Right ventricle myocardium superior (tissue), 1 donor: ENCODE measurements around the gene NXF1. TPM values are rescaled to one million over a fixed set of nuclear protein-coding genes. Genes with fewer than 3 reads are reported as not detected.
A peak's percentile ranks its signal among the peaks of the same experiment; 100 is the strongest.
"Not testable (repeated sequence)": the region's sequence is repeated elsewhere in the genome, so short reads cannot be mapped to it uniquely, and the experiment has no call there.

Experiments used
- ATAC-seq: fragments of 200-7000 bp; cut with Tn5 transposase; one replicate; pipeline ENCODE4 v1.9.1; 2020; ENCODE audit warnings: mild to moderate bottlenecking; ENCODE audit not compliant: poor library complexity
- DNase-seq: peaks from one replicate; pipeline ENCODE4 v3.0.0-alpha.2; 2020
- intact Hi-C: fragments of 100-400 bp; cut with DNase I; formaldehyde crosslinking; loops from one replicate; pipeline ENCODE4 v1.11.2; 2022
- microRNA-seq: library from miRNA; unstranded; fragments of <30 nt; microRNA quantifications from one replicate; pipeline ENCODE4 v1.2.0, GENCODE V29; 2020
- total RNA-seq: library from RNA; stranded (reverse); fragmentation: NEBNext Ultra II Directional; extraction: Animal tissue kit (Norgen Biotek cat#: 25700); gene quantifications from one replicate; pipeline ENCODE4 v1.2.1, GENCODE V29; 2021
- donor health status: DM: no; HTN: yes; CAD: no; lungs with severe emphysema.

Gene NXF1
- total RNA-seq, 1 donor from 2014 or later = 40.1 TPM

GRCh38 chr11:62753736-62754603 lies 51.3 kb downstream of the NXF1 start, which contains the start of gene ZBTB3:
ZBTB3 (minus strand) TSS chr11:62754160; CDS start chr11:62753664, 496 bp downstream.
- intact Hi-C loops = no loop called here
- ATAC-seq (peak; percentile 97), DNase-seq (peak; percentile 97)

DNA sequence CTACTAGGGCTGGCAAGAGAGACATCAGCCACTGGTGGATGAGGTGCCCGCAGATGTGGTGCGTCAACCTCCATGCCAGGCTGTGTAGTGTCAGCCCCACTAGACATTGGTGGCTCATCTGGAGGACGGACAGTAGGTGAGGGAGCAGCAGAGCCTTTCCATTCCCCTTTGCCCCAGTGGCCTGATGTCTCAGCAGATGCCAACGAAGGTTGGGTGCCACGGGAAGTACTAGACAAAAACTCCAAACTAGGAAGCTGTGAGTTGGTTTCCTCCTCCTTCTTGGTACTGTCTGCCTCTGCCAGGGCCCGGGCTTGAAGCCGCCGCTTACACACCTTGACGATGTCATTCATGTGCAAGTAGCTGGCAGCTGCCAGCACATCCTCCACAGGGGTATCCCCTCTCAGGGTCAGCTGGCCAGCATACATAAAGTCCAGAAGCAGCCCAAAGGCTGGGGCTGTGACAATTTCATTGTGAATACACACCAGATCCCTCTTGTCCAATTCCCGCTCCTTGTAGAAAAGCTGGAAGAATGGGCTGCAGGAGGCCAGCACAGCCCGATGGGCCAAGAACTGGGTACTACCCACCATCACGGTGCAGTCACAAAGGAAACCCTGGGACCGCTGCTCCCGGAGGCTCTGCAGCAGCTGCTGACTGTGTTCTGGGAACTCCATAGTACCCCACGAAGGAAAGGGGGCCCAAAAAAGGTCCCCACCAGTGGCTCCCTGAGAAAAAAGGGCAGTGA lies 52.1 kb downstream of the NXF1 start:
- peak; percentile 42 for DNase-seq
- no peak for ATAC-seq
- intact Hi-C loops = no loop called here

- ATAC-seq (no peak), DNase-seq (peak; percentile 38)
- intact Hi-C loops = no loop called here
These were observed 53.0 kb downstream of the NXF1 start for GRCh38 chr11:62752177-62752785.

- peak; percentile 13 for DNase-seq
- ATAC-seq, intact Hi-C loops: not testable (repeated sequence)
These were observed 55.3 kb downstream of the NXF1 start for GRCh38 chr11:62749931-62750330.

DNA sequence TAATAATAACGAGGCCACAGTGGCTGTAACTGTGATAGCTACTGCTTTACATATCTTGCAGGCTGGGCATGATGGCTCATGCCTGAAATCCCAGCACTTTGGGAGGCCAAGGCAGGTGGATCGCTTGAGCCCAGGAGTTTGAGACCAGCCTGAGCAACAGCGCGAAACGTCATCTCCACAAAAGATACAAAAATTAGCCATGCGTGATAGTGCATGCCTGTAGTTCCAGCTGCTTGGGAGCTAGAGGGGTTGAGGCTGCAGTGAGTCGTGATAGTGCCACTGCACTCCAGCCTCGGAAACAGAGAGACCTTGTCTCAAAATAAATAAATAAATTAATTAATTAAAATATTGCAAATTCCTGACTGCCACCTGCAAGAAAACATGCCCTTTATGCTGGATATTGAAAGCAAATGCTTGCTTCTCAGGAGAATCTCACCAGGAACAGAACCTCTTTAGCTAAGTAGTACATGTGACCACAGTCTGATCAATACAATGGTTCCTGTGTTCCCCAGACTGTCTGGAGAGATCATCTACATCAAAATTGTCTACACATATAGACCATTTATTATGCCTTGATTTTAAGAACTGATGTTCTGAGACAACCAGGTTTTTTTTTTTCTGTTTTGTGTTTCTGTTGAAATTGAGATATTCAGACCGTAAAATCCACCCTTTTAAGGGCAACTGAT lies 57.6 kb downstream of the NXF1 start:
- DNase-seq (no peak), ATAC-seq (no peak)
- intact Hi-C loops = no loop called here

Small RNAs within 50 kb of the gene (microRNA-seq; reads per million reads assigned to microRNA genes)
- 2.3 reads per million for gene MIR6514
- gene MIR6748 = not detected

Other genes with a start within 250 kb of the NXF1 start
- 794 TPM for gene EEF1G, start 231.5 kb downstream of the NXF1 start, total RNA-seq
- gene TUT1, start 213.9 kb downstream of the NXF1 start, total RNA-seq = 14.7 TPM
- gene MTA2, start 203.6 kb downstream of the NXF1 start, total RNA-seq = 28.2 TPM
- 13.1 TPM for gene EML3, start 192.7 kb downstream of the NXF1 start, total RNA-seq
- gene ROM1, start 192.2 kb downstream of the NXF1 start, total RNA-seq = 1.5 TPM
- gene B3GAT3, start 183.5 kb downstream of the NXF1 start, total RNA-seq = 11.6 TPM
- gene GANAB, start 158.8 kb downstream of the NXF1 start, total RNA-seq = 91.4 TPM
- 9.6 TPM for gene INTS5, start 152.1 kb downstream of the NXF1 start, total RNA-seq
- gene C11orf98, start 140.2 kb downstream of the NXF1 start, total RNA-seq = 30.4 TPM
- 3.7 TPM for gene CSKMT, start 140.1 kb downstream of the NXF1 start, total RNA-seq
- gene UQCC3, start 133.8 kb downstream of the NXF1 start, total RNA-seq = 7.8 TPM
- gene LBHD1, start 133.2 kb downstream of the NXF1 start, total RNA-seq = 3.2 TPM
- gene UBXN1, start 126.4 kb downstream of the NXF1 start, total RNA-seq = 82.2 TPM
- gene LRRN4CL, start 115.9 kb downstream of the NXF1 start, total RNA-seq = 3.8 TPM
- 21.7 TPM for gene BSCL2, start 98.0 kb downstream of the NXF1 start, total RNA-seq
- gene GNG3, start 97.8 kb downstream of the NXF1 start, total RNA-seq = not detected
- gene HNRNPUL2, start 78.0 kb downstream of the NXF1 start, total RNA-seq = 30.4 TPM
- 14.0 TPM for gene TTC9C, start 77.0 kb downstream of the NXF1 start, total RNA-seq
- 9.7 TPM for gene ZBTB3, start 51.3 kb downstream of the NXF1 start, total RNA-seq
- 36.8 TPM for gene POLR2G, start 43.9 kb downstream of the NXF1 start, total RNA-seq
- gene TAF6L, start 34.0 kb downstream of the NXF1 start, total RNA-seq = 9.2 TPM
- gene TMEM179B, start 18.0 kb downstream of the NXF1 start, total RNA-seq = 17.1 TPM
- 17.4 TPM for gene TMEM223, start 13.4 kb downstream of the NXF1 start, total RNA-seq
- gene STX5, start 26.6 kb upstream of the NXF1 start, total RNA-seq = 15.7 TPM
- gene TEX54, start 27.4 kb upstream of the NXF1 start, total RNA-seq = not detected
- gene WDR74, start 34.1 kb upstream of the NXF1 start, total RNA-seq = 27.0 TPM
- 32.9 TPM for gene SLC3A2, start 75.5 kb upstream of the NXF1 start, total RNA-seq
- not detected for gene CHRM1, start 115.9 kb upstream of the NXF1 start, total RNA-seq
- gene SLC22A6, start 179.5 kb upstream of the NXF1 start, total RNA-seq = not detected
- not detected for gene SLC22A8, start 210.4 kb upstream of the NXF1 start, total RNA-seq